GM21723 (cell line): Measurements from ENCODE around the gene TRIO.
A peak's percentile ranks its signal among the peaks of the same experiment; 100 is the strongest.

ENCODE experiments used
- ATAC-seq: cut with Tn5 transposase; IDR thresholded peaks from one replicate; pipeline ENCODE4 v1.9.1; 2021; ENCODE audit warnings: mild to moderate bottlenecking, moderate library complexity; ENCODE audit not compliant: unreplicated experiment

TRIO gene

DNA sequence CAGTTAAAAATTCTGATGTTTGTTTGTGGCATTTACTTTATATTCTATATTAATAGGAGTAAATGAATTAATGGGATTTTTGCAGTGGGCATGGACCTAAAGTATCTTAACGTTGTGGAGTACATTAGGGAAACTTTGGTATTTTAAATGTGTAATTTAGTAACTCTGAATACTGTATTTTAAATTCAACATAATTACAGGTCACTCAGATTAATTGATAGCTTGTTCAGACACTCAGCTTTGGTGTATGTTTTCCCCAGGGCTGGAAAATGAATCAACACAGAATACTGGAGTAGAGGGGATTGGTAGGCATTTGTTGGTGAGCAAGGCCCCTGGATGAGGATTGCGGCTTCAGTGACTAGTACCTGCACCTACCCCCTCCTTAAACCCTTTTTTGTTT is 117.5 kb downstream of the TRIO start:
- ATAC-seq, result no peak

- no peak for ATAC-seq
These were observed 118.1 kb downstream of the TRIO start for GRCh38 chr5:14261235-14261634.

GRCh38 chr5:14261856-14262611 is 118.9 kb downstream of the TRIO start:
- ATAC-seq, result no peak

DNA sequence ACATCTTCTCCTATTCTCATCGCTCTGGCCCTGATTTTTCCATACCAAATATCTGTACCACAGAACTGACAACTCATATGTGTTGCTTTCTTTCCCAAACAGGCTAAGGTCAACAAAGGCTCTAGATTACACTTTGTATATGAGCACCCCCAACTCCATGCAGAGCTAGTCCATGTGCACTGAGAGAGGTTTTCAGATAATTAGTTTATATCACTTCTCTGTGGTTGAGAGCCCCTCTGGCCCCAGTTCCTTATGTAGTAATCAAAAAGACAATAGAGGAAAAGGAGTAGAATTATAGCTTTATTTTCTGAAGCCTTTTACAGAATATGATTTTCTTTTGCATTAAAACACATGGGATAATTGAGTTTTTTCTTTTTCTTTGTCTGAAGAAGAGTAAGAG is 120.0 kb downstream of the TRIO start:
- no peak for ATAC-seq

- ATAC-seq, result no peak
These were observed 120.6 kb downstream of the TRIO start for GRCh38 chr5:14263699-14264098.

DNA sequence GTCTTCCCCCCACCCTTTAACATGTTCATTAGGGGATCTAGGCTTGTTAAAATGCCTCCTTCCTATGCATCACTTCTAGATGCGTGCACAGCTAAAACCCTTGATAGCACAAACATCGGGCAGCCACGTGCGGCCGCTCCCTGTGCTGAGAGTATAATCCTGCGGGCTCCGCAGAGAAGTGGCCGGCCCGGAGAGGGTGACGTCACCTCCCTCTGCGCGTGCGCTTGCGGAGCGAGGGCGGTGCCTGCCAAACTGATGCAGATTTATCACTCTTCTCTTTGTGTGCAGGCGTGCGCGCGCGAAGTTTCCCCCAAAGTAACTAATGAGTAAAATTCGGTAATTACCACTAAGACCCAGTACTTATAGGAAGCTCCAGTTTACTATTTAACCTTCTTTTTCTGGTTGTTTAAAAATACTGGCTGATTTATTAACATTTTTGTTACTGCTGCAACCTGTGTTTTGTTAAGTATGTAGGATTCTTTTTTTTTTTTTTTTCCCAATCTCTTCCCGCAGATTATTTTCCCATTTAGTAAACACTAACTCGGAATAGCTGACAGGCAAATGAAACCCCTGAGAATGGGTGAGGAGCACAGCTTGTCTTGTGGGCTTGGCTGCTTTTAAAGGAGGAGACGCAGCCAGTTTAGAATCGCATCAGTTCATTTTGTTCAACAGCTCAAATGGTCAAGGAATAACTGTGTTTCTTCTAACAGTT is 121.6 kb downstream of the TRIO start:
- peak; percentile 89 for ATAC-seq

DNA sequence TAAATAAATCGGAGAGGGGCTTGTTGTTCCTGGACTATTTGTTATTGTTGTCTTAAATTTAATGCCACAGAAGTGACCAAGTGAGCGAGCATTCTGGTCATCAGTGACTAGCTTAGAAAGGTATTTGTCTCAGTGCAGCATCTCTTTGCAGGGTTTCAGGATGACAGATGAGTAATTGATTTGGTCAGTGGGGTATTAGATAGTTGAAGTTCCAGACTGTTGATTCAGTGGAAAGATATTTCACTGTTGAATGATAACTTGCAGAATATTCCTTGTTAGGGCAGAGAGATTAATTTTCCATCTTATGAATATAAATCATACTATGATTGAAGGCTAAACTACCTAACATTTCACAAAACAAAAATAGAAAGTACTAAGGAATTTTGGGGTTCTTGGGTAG is 122.4 kb downstream of the TRIO start:
- no peak for ATAC-seq

GRCh38 chr5:14266171-14266570 is 123.0 kb downstream of the TRIO start:
- no peak for ATAC-seq

- no peak for ATAC-seq
These were observed 123.5 kb downstream of the TRIO start for GRCh38 chr5:14266686-14267085.

GRCh38 chr5:14267166-14267838 is 124.2 kb downstream of the TRIO start:
- no peak for ATAC-seq

- ATAC-seq, result no peak
These were observed 125.0 kb downstream of the TRIO start for GRCh38 chr5:14267991-14268708.

- ATAC-seq, result no peak
These were observed 125.6 kb downstream of the TRIO start for GRCh38 chr5:14268738-14269137.

GRCh38 chr5:14269395-14269794 is 126.3 kb downstream of the TRIO start:
- ATAC-seq, result no peak

- peak; percentile 65 for ATAC-seq
These were observed 127.1 kb downstream of the TRIO start for GRCh38 chr5:14270209-14270702.

DNA sequence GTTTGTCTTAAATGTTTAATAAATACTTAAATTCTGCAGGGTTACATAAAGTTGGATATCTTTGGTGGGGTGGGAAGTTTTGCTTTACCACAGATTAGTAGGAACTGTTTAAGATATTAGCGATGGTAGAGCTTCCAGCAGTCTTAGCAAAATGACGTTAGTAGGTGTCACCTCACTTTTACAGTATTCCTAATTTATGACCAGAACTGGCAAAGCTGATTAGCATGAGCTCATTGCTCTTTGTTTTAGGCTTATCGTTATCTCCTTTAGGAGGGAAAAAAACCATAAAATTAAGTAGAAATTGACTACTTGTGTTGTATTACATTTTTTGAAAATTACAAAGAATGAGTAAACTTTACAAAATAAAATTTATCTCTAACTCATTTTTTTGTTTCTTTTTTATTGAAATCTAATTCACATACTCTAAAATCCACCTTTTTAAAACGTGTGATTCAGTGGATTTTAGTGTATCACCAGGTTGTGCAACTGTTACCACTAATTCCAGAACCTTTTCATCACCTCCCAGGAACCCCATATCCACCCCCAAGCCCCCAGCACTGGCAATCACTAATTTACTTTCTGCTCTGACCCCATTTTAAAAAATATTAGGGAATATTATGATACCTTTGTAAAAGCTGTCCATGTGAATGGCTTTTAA is 129.5 kb downstream of the TRIO start:
- no peak for ATAC-seq

DNA sequence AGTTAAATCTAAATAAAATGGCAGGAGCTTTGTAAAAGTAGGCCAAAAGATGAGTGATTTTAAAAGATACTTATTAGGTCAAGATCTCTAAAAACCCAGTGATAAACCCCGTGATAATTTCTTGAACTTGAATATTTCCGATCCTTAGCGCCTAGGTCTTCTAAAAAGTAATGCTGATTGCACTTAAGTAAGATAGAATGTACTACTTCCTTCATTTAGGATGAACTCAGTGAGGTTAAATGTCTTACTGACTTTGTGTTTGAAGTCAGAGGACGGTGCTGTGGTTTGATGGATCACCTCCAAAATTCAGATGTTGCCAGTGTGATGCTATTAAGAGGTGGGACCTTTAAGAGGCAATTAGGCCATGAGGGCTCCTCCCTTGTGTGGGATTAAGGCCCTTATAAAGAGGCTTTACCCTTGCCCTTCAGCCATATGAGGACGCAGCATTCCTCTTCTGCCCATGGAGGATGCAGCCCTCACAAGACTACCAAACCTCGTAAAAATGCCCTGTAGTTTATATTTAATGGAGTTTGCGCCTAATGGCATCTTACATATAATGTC is 130.1 kb downstream of the TRIO start:
- no peak for ATAC-seq

DNA sequence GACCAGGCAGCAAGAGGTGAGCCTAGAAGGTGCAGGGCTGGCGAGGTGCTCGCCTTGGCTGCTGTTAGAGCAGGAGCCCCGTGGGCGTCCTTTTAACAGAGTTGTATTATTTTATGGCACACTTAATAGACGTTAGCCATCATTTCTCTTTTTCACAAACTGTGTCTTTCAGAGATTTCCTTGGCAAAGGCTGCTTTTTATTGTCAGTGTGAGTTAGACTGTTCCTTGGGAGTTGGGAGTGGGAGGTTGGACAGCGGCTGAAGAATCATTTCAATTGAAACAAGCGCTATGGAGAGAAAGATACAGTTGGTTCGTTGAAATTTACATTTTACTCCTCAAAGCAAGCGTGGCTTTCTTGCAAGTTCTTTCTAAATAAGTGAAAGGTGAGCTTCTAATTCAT is 133.2 kb downstream of the TRIO start:
- ATAC-seq, result no peak

DNA sequence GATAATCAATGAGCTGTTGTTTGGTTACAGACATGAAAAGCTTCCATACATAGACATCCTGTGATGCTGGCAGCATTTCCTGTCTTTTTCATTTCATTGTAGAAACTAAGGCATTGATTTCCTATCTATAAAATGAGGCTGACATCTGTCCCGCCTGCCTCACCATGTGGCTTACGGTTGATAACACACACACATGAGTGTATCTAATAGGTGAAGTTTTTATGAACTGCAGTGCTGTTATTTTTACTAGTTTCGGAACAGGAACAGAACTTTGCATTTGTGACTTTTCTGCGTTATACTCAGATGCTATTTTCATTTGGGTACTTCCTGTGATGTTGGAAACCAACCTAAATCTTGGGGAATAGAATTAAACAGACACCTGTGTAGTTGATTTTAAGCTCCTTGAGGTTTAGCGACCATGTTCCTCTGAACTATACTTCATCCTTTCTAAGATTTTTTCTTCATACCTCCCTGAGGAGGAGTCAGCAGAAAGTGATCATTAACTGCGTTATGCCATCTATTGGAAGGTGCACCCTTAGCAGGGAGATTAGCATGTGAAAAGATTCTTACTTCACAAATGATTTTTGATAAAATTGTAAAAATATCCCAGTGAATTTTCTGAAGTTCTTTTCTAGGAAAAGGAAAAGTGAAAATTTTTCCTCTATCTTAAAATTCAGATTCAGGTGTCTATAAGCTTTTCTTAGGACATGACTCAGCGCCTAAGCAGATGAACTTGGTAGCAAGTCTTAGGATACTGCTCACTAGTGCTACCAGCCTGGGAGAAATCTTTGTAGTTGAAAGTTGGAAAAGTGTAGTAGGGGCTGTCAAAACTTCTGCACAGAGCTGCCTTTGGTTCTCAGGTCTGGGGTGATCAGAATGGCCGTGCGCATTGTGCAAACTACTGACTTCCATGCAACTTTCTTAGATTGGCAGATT is 134.5 kb downstream of the TRIO start:
- no peak for ATAC-seq

DNA sequence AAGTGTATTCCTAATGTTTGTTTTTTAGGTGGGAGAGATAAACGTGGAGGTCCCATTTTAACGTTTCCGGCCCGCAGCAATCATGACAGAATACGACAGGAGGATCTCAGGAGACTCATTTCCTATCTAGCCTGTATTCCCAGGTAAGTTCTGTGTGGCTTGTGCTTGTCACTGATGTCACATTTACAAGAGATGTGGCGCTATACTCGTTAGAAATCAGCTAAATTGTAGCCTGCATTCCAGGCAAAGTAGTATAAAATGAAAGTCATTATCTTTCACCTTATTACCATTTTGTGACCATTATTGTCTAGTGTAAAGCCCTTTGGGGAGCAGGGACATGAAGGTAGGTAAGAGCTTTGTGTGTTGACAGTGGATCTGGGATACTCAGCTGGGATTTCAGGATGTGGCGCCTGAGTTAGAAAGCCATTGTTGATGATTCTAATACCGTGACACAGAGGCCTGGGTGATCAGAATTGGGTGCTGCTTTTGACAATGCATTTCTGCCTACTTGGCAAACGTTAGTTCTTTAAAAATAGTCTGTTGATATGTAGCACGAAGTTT is 137.2 kb downstream of the TRIO start:
- ATAC-seq, result no peak
